Stimulated activated CD8-positive, alpha-beta memory T cell treated with anti-CD3 and anti-CD28 coated beads, Interleukin-4, amount 100 ng/mL, for 1 hour (primary cell): Measurements from ENCODE around the gene TULP3.

Source experiments
- DNase-seq, 2 donors: peaks; one replicate each; pipeline ENCODE4 v3.0.0-alpha.2; 2020; ENCODE audit warnings: low read depth in 2 of 2, low spot score in 1 of 2

The TULP3 gene

DNA sequence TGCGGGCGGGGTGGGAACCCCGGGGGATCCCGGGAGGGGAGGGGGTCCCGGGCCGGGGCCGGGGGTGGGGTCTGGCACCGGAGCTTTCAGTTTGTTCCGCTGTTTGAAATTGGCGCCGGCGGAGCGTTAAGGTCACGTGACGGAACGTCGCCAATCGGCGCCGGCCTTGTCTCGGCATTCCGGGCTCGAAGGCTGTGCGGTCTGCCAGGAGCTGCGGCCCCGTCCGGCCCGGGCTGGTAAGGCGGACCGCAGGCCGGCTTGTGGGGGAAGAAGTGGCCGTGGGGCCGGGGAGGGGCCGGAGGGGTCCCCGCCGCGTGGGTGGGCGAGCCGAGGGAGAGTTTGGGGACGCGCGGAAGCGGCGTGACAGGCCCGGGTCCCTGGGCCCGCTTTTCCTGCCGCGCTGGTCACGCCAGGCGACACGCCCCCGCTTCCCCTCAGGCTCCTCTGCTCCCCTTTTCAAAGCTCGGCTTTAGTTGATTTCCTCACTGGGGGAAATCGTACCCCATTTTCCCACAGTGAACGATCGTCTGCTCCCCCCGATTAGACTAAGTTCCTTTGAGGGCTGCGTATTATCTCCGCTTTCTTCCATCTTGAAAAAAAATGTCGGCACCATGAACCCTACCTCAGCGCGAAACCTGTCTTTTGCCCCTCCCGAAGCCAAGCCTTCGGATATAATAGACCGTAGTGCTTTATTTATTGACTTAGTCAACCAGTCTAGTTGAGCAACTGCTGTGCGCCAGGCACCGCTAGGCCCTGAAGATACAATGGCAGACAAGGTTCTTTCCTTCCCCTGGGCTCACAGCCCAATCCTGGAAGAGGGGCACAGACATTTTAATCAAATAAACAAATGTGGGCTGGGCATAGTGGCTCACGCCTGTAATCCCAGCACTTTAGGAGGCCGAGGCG is 13.4 kb upstream of the TULP3 start, which contains the start of the genes FOXM1 and RHNO1:
Gene FOXM1, minus strand, starts transcription at position 128 of the 906 bp plus-strand sequence. CDS start 2,696 bp downstream, outside the sequence.
Gene RHNO1, plus strand, starts transcription at position 177 of the 906 bp plus-strand sequence. CDS start 8,144 bp downstream, outside the sequence.
- peak; percentile 62 to 79 for DNase-seq

DNA sequence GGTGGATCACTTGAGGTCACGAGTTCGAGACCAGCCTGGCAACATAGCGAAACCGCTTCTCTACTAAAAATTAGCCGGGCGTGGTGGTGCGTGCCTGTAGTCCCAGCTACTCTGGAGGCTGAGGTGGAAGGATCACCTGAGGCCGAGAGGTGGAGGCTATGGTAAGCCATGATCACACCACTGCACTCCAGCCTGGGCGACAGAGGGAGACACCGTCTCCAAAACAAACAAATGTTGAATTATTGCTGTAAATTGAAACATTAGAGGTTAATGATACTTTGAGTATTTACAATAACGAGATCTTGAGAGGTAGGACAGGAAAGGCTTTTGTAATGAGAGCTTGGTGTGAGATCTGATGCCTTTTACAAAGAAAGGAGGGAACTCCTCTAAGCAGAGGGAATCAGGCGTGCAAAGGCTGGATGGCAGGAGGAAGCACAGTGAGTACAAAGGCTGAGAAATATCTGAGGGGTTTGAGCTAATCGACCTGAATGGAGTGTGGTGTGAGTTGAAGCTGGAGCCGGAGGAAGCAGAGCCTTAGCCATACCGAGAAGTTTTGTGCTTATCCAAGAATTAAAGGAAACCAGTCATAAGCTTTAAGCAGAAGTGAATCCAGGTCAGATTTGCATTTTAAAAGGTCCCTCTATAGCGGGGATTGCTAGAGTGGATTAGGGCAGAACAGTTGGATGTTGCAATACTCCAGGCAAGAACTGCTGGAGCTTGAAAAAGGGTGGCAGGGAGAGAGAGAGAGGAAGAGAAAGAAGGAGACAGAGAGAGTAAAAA is 12.5 kb upstream of the TULP3 start:
- no peak for DNase-seq

DNA sequence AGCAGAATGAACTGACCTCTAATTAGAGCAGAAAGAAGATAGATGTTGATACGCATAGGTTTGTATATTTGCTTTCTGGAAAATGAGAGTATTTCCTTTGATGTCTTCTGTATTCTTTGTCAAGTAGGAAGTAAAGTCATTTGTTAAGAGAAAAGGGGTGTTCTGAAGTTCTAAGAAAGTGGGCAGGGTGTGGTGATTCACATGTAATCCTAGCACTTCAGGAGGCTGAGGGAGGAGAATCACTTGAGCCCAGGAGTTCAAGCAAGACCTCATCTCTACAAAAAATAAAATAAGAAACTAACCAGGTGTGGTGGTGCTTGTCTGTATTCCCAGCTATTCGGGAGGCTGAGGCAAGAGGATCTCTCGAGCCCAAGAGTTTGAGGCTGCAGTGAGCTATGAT is 10.8 kb upstream of the TULP3 start:
- no peak for DNase-seq

DNA sequence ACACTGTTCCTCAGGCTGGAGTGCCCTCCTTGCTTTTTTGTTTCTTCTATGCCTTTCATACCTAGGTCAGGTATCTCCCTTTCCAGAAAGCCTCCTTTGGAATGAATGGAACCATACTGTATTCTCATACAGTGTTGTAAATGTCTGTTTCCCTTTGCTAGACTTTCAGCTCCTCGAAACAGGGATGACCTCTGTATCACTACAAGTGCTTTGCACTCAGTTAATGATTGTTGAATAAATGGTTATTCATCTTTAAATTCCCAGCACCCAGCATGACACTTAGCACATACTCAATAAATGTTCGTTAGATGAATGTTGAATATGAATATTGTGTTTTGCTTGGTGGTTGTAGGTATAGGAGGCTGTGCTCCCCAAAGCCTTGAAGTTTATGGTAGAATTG is 5.9 kb upstream of the TULP3 start:
- DNase-seq = no peak

DNA sequence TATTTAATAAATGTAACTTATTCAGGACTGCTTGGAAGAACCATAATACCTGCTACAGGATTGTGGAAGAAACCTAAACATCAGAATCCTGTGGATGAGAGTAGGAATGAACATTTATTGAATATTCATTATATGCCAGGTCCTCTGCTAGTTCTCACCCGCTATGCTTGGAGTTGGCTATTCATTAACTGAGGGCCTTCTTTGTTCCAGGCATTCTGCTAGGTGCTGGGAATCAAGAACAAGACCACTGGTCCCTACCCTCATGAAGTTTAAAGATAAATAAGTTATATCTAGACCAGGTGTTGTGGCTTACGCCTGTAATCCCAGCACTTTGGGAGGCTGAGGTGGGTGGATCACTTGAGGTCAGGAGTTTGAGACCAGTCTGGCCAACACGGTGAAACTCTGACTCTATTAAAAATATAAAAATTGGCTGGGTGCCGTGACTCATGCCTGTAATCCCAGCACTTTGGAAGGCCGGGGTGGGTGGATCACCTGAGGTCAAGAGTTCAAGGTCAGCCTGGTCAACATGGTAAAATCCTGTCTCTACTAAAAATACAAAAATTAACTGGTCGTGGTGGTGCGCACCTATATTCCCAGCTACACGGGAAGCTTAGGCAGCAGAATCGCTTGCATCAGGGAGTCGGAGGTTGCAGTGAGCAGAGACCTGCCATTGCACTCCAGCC is 3.8 kb upstream of the TULP3 start:
- DNase-seq = no peak

DNA sequence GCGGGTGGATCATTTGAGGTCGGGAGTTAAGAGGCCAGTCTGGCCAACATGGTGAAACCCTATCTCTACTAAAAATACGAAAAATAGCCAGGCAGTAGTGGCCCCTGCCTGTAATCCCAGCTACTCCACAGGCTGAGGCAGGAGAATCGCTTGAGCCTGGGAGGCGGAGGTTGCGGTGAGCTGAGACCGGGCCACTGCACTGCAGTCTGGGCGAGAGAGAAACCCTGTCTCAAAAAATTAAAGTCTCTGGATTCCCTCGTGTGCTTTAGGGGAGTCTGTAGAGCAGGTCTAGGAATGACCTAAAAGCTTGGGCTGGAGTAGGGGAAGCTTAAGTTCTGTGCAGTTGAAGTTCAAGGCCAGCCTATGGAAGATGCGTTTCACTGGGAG is 697 bp upstream of the TULP3 start:
- DNase-seq = no peak

DNA sequence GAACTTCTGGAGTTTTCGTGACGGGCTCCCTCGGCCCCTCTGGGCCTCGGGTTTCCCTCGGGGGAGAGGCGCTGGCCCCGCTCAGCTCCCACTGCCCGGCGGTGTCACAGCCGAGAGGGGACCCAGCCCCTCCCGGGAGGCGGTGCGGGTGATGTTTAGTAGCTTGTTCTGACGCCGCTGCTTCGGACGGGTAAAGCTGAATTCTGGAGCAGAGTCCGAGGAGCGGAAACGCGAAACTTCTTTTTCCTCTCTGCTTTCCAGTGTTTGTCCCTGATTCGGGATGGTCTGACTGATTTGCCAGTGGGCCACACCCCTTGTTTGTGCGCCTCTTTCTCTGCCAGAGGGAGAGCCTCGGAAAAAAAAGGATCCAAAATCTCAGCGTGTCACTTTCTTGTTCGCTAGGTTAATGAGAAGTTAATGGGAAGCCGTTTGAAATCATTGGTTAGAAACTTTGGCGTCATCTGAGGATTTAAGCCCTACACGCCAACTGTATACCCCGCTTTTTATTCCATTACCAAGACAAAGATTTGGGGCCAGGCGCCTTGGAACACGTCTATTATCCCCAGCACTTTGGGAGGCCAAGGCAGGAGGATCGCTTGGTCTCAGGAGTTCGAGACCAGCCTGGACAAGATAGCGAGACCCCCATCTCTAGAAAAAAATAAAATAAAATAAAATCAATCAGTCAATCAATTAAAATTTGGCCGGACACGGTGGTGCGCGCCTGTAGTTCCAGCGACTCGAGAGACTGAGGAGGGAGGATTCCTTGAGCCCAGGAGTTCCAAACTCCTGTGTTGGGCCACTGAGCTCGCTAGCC is 756 bp downstream of the TULP3 start:
- no peak for DNase-seq

DNA sequence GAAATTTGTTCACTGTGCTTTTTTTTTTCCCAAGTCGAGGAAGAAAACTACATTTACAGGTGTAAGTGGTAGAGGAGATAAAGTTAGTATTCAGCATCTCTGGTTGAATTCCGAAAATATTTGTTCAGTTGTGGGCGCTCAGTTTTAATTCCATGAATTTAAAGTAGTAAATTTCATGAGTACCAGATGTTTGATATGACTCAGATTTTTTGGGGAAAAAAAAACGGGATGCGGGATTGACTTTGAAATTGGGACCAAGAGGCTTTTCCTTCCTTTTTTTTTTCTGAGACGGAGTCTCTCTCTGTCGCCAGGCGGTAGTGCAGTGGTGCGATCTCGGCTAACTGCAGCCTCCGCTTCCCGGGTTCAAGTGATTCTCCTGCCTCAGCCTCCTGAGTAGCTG is 1.6 kb downstream of the TULP3 start:
- DNase-seq = no peak

DNA sequence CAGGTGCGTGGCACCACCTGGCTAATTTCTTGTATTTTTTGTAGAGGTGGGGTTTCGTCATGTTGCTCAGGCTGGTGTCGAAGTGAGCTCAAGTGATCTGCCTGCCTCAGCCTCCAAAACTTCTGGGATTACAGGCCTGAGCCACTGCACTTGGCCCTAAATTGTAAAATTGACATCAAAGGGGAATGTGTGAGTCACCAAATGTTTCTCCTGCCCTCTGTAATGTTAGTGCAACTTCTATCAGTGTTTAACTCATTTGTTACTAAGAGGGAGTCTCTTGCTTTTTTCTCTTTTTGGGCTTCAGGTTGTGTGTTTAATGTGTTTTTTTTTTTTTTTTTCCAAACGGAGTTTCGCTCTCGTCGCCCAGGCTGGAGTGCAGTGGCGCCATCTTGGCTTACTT is 2.3 kb downstream of the TULP3 start:
- DNase-seq = no peak

DNA sequence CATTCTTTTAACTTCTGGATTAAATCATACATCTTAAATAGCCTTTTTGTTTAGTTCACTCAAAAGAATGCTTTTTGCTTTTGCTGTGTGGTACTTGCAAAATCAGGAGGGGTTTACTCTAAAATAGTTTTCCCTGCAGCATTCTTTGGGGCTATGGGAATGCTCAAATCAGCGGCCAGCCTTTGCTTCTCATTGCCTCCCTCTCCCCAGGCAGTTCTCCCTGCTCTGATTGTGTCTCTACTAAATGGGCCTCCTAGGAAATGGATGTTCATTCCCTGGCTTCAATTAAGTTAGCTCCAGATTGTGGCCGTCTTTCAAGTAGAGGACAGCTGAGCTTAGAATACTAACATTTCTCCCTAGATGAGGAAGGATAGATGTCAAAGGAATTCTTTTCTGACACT is 4.4 kb downstream of the TULP3 start:
- DNase-seq = no peak

DNA sequence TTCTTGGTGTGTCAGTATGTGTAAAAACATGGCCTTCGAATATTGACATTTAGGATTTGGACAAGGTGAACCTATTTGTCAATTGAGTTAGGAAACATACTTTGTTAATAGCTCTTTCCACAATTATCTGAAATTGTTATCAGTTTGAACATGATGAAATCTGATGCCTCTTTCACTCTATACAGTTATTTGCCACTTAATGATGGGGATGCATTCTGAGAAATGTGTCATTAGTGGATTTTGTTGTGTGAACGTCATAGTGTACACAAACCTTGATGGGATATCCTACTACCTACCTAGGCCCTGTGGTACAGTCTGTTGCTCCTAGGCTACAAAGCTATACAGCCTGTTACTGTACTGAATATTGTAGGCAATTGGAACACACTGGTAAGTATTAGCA is 4.8 kb downstream of the TULP3 start:
- no peak for DNase-seq

DNA sequence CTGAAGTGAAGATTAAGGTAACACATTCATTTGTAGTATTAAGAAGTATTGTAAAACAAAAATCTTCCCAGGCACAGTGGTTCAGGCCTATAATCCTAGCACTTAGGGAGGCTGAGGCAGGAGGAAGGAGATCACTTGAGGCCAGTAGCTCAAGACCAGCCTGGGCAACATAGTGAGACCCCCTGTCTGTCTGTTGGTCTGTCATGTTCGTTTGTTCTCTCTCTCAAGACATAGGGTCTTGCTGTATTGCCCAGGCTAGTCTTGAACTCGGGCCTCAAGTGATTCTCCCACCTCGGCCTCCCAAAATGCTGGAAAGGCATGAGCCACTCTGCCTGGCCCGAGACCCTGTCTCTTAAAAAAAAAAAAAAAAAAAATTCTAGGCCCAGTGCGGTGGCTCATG is 6.7 kb downstream of the TULP3 start:
- no peak for DNase-seq

DNA sequence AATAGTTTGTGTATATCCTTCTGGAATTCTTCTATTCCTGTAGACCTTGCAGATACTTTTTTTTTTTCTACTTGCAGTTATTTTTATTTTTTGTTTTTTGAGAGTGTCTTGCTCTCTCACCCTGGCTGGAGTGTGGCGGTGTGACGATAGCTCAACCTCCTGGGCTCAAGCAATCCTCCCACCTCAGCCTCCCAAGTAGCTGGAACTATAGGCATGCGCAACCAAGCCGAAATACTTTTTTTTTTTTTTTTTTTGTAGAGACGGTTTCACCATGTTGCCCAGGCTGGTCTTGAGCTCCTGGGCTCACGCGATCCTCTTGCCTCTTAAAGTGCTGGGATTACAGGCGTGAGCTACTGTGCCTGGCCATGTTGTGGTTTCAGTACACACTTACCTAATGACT is 10.0 kb downstream of the TULP3 start:
- no peak for DNase-seq

DNA sequence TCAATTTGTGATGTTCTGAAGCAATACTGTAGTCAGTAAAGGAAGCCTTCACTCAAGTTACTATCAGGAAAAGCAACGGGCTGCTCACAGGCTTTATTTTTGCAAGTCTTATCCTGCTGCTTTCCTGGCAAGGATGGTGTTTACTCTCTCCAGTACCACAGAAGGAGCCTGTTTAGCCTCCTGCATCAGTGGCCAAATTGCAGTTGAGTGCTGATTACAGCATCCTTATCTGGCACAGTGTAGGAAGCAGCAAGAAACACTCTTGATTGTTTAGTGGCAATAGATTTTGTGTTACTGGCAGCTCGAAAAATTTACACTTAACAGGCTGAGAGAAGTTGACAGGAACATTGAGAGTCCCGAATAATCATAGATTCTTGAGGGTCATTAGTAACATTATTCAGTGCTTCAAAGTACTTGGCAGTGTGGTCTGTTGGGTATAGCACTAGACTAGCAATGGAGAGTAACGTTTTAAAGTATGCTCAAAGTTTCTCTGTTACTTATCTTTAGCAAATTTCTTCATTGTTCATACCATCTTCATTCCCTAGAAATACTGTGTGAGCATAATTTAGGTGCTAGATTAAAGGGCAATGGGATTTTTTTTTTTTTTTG is 11.7 kb downstream of the TULP3 start:
- DNase-seq = no peak

DNA sequence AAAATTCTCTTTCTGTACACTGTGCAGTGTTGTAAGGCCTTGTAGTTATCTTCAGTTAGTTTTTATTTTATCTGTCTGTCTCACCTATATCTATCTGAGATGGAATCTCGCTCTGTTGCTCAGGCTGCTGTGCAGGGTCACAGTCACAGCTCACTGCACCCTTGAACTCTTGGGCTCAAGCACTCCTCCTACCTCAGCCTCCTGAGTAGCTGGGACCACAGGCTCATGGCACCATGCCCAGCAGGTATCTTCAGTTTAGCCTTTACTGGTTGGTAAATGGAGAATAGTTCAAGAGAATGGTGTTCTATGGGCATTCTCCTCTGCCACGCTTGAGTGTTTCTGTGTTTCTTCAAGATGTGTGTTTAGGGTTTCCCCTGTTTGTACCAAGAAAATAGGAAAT is 13.6 kb downstream of the TULP3 start:
- DNase-seq = no peak

DNA sequence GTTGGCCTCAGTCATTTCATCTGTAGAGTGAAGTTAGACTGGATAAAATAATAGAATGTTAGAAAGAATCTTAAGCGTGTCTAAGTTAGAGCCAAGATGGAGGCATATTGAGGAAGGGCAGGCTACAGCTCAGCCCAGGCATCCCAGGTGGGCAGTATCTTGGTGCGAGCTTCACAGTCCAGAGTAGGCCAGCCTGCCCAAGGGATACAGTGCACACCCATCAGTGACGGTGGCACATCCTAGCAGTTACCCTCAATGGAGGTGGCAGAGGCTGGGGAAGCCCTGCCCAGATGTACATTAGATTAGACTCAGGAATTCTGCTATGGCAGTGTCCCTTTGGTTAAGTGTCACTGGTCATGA is 21.5 kb downstream of the TULP3 start:
- DNase-seq = no peak

DNA sequence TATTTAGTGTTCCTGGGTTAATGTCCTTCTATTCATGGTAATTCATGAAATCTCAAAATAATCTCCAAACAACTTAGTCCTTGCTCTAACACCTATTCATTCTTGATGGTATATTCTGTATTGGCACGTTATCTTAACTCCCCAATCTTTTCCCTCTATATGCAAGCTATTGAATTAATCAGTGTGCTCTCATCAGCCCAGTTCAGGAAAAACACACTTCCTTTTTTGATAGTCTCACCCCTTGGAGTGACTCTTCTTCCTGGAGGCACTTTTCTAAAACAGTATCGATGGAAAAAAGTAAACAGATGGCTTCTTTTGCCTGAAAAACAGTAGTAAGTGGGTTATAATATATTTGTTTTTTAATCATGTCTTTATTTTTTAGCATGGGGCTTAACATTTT is 28.6 kb downstream of the TULP3 start:
- no peak for DNase-seq

DNA sequence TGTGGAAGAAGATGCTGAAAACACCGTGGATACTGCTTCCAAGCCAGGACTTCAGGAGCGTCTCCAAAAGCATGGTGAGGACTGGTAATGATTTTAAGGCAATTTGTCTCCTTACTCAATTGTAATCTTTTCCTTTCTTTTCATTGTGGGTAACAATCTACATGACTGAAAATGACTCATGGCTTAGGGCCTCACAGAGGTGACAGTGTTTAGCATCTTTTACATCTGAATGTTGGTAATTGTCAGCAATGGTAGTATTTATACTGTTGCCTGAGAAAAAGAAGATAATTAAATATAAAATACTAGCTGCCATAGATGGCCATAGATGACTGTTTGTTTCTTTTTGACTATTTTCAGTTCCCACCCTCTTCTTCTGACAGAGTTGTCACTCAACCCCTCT is 31.6 kb downstream of the TULP3 start:
- no peak for DNase-seq

DNA sequence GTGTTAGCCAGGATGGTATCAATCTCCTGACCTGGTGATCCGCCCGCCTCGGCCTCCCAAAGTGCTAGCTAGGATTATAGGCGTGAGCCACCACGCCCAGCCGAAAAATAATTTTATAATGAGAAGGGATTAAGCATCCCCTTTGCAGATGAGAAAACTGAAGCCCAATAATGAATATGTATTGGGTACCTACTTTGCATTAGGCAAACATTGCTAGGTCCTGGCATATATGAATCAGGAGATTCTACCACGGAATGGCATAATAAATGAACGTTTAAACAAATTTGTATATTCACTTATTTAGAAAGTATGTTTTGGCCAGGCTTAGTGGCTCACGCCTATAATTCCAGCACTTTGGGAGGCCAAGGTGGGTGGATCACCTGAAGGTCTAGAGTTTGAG is 32.4 kb downstream of the TULP3 start:
- no peak for DNase-seq

DNA sequence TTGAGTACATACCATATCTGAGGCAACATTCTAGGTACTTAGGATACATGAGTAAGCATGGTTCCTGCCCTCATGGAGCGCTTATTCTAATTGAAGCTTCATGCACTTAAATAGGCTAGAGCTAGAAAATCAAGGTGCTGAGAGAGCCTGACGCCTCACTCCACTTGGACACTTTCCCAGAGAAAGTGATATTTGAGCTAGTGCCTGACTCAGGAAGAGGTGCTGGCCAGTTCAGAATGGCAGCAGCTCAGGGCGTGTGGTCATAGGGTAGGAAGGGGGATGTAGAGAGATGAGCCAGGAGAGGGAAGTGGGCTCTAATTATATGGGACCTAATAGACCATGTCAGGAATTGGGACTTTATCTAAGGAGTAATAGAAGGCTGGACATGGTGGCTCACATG is 33.3 kb downstream of the TULP3 start:
- no peak for DNase-seq
